ENCODE data around the gene TGFB1I1.

DNA sequence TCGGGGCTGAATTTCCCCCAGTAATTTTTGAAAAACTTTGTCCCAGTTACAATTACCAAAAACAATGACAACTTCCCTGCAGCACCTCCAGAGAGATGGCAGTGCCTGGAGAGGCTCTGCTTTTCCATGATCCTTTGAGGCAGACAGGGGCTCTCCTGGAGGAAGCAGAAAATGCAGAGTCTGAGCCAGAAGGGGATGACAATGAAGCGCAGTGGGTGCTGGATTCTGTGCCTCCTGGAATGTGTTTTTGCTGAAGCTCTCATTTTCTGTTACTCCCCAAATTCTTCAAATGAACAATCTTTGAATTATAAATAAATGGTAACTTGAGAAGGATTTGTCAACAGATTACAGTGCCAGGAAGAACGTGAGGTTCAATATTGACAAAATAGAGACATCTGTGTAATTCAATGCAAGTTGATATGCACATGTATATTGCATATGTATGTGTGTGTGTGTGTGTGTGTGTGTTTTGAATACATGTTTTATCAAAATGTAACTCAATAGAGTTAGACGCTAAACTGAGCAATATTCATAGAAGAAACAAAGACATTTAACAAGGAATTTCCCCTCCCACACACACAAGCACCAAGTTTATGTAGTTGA lies 45.9 kb downstream of the TGFB1I1 start:
- TF ChIP-seq POLR2AphosphoS5 (IDR thresholded peaks at IDR 0.05; ENCODE audit: low read depth) (no peak), CREB1 (CRISPR knock-in tag; IDR thresholded peaks at IDR 0.05; ENCODE audit: low read depth) (no peak), EZH2phosphoT487 (IDR thresholded peaks at IDR 0.05; ENCODE audit: unreplicated experiment) (no peak), EZH2 (IDR thresholded peaks at IDR 0.05; ENCODE audit: low read depth, unreplicated experiment) (no peak), STAT1 (IDR thresholded peaks at IDR 0.05; ENCODE audit: unreplicated experiment) (no peak), JUNB (IDR thresholded peaks at IDR 0.05; ENCODE audit: unreplicated experiment) (no peak), ZNF114 (CRISPR knock-in tag; IDR thresholded peaks at IDR 0.05) (no peak), ZNF331 (CRISPR knock-in tag; IDR thresholded peaks at IDR 0.05; ENCODE audit: low read depth) (no peak), NANOG (IDR thresholded peaks at IDR 0.05; ENCODE audit: borderline replicate concordance) (no peak)
- TF ChIP-seq, protein P1, sequence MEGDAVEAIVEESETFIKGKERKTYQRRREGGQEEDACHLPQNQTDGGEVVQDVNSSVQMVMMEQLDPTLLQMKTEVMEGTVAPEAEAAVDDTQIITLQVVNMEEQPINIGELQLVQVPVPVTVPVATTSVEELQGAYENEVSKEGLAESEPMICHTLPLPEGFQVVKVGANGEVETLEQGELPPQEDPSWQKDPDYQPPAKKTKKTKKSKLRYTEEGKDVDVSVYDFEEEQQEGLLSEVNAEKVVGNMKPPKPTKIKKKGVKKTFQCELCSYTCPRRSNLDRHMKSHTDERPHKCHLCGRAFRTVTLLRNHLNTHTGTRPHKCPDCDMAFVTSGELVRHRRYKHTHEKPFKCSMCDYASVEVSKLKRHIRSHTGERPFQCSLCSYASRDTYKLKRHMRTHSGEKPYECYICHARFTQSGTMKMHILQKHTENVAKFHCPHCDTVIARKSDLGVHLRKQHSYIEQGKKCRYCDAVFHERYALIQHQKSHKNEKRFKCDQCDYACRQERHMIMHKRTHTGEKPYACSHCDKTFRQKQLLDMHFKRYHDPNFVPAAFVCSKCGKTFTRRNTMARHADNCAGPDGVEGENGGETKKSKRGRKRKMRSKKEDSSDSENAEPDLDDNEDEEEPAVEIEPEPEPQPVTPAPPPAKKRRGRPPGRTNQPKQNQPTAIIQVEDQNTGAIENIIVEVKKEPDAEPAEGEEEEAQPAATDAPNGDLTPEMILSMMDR (conservative IDR thresholded peaks at IDR 0.05; ENCODE audit: low read depth in 2 of 2) = no peak
- TF ChIP-seq, protein P2, sequence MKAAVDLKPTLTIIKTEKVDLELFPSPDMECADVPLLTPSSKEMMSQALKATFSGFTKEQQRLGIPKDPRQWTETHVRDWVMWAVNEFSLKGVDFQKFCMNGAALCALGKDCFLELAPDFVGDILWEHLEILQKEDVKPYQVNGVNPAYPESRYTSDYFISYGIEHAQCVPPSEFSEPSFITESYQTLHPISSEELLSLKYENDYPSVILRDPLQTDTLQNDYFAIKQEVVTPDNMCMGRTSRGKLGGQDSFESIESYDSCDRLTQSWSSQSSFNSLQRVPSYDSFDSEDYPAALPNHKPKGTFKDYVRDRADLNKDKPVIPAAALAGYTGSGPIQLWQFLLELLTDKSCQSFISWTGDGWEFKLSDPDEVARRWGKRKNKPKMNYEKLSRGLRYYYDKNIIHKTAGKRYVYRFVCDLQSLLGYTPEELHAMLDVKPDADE (IDR thresholded peaks at IDR 0.05) = no peak
- TF ChIP-seq, protein P3, sequence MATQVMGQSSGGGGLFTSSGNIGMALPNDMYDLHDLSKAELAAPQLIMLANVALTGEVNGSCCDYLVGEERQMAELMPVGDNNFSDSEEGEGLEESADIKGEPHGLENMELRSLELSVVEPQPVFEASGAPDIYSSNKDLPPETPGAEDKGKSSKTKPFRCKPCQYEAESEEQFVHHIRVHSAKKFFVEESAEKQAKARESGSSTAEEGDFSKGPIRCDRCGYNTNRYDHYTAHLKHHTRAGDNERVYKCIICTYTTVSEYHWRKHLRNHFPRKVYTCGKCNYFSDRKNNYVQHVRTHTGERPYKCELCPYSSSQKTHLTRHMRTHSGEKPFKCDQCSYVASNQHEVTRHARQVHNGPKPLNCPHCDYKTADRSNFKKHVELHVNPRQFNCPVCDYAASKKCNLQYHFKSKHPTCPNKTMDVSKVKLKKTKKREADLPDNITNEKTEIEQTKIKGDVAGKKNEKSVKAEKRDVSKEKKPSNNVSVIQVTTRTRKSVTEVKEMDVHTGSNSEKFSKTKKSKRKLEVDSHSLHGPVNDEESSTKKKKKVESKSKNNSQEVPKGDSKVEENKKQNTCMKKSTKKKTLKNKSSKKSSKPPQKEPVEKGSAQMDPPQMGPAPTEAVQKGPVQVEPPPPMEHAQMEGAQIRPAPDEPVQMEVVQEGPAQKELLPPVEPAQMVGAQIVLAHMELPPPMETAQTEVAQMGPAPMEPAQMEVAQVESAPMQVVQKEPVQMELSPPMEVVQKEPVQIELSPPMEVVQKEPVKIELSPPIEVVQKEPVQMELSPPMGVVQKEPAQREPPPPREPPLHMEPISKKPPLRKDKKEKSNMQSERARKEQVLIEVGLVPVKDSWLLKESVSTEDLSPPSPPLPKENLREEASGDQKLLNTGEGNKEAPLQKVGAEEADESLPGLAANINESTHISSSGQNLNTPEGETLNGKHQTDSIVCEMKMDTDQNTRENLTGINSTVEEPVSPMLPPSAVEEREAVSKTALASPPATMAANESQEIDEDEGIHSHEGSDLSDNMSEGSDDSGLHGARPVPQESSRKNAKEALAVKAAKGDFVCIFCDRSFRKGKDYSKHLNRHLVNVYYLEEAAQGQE (IDR thresholded peaks at IDR 0.05; ENCODE audit: unreplicated experiment) = no peak
- TF ChIP-seq, protein P4, sequence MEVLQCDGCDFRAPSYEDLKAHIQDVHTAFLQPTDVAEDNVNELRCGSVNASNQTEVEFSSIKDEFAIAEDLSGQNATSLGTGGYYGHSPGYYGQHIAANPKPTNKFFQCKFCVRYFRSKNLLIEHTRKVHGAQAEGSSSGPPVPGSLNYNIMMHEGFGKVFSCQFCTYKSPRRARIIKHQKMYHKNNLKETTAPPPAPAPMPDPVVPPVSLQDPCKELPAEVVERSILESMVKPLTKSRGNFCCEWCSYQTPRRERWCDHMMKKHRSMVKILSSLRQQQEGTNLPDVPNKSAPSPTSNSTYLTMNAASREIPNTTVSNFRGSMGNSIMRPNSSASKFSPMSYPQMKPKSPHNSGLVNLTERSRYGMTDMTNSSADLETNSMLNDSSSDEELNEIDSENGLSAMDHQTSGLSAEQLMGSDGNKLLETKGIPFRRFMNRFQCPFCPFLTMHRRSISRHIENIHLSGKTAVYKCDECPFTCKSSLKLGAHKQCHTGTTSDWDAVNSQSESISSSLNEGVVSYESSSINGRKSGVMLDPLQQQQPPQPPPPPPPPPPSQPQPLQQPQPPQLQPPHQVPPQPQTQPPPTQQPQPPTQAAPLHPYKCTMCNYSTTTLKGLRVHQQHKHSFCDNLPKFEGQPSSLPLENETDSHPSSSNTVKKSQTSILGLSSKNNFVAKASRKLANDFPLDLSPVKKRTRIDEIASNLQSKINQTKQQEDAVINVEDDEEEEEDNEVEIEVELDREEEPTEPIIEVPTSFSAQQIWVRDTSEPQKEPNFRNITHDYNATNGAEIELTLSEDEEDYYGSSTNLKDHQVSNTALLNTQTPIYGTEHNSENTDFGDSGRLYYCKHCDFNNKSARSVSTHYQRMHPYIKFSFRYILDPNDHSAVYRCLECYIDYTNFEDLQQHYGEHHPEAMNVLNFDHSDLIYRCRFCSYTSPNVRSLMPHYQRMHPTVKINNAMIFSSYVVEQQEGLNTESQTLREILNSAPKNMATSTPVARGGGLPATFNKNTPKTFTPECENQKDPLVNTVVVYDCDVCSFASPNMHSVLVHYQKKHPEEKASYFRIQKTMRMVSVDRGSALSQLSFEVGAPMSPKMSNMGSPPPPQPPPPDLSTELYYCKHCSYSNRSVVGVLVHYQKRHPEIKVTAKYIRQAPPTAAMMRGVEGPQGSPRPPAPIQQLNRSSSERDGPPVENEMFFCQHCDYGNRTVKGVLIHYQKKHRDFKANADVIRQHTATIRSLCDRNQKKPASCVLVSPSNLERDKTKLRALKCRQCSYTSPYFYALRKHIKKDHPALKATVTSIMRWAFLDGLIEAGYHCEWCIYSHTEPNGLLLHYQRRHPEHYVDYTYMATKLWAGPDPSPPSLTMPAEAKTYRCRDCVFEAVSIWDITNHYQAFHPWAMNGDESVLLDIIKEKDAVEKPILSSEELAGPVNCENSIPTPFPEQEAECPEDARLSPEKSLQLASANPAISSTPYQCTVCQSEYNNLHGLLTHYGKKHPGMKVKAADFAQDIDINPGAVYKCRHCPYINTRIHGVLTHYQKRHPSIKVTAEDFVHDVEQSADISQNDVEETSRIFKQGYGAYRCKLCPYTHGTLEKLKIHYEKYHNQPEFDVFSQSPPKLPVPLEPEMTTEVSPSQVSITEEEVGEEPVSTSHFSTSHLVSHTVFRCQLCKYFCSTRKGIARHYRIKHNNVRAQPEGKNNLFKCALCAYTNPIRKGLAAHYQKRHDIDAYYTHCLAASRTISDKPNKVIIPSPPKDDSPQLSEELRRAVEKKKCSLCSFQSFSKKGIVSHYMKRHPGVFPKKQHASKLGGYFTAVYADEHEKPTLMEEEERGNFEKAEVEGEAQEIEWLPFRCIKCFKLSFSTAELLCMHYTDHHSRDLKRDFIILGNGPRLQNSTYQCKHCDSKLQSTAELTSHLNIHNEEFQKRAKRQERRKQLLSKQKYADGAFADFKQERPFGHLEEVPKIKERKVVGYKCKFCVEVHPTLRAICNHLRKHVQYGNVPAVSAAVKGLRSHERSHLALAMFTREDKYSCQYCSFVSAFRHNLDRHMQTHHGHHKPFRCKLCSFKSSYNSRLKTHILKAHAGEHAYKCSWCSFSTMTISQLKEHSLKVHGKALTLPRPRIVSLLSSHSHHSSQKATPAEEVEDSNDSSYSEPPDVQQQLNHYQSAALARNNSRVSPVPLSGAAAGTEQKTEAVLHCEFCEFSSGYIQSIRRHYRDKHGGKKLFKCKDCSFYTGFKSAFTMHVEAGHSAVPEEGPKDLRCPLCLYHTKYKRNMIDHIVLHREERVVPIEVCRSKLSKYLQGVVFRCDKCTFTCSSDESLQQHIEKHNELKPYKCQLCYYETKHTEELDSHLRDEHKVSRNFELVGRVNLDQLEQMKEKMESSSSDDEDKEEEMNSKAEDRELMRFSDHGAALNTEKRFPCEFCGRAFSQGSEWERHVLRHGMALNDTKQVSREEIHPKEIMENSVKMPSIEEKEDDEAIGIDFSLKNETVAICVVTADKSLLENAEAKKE (CRISPR knock-in tag; IDR thresholded peaks at IDR 0.05) = no peak

All from GM23338 (cell line).